Fibroblast of pulmonary artery (primary cell): ENCODE measurements around the gene PRICKLE2.

Experiments
- DNase-seq: peaks from one replicate; pipeline ENCODE4 v3.0.0-alpha.2; 2010; ENCODE audit warnings: low read depth
- H3K4me3 ChIP-seq: replicated peaks from 2 replicates; pipeline ENCODE4 v1.5.1; 2011; ENCODE audit warnings: low read depth, mild to moderate bottlenecking, control low read depth, low read length, moderate library complexity
- TF ChIP-seq, protein P1 (sequence below): IDR thresholded peaks from 2 replicates; pipeline ENCODE4 v1.5.1; 2011; ENCODE audit warnings: mild to moderate bottlenecking, control low read depth, low read length, inconsistent platforms; ENCODE audit errors: missing control alignments

Gene PRICKLE2

DNA sequence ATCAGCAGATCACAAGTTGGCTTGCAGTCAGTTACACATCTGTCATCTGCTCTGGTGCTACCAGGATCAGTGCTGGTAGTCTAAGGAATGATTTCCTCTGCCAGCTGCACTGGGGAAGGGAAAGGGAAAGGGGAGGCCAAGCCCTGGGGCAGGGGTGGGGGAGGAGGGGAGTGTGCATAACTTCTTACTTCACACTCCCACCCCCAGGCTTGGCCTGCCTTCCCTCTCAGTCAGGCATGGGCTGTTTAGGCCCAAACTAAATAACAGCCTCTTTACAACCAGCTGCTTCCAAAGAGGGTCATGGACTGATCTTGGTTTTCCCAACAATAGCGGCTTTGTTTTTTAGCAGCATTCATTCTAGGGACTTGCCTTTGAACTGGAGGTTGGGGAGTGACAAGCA is 115.8 kb downstream of the PRICKLE2 start:
- H3K4me3 ChIP-seq = no peak overlapping the region
- DNase-seq = no peak

DNA sequence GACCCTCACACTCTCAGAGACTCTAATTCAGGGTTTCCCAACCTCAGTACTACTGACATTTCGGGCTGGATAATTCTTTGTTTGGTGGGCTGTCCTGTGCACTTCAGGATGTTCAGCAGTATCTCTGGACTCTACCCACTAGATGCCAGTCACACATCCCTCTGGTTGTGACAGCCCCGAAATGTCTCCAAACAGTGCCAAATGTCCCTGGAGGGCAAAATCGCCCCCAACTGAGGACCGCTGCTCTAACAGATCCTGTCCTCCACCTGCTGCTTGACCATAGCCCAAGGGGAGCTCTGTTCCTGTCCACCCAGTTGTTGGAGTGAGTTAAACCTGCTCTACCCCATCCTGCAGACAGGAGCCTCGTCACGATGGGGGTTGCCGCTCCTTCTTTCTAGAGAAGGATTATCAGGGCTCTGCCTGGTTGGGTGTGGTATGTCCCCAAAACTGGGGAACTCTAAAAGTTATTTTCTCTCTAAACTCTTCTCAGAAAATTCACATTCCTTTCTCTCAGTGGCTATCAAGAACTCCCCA is 116.4 kb downstream of the PRICKLE2 start:
- TF ChIP-seq, protein P1, sequence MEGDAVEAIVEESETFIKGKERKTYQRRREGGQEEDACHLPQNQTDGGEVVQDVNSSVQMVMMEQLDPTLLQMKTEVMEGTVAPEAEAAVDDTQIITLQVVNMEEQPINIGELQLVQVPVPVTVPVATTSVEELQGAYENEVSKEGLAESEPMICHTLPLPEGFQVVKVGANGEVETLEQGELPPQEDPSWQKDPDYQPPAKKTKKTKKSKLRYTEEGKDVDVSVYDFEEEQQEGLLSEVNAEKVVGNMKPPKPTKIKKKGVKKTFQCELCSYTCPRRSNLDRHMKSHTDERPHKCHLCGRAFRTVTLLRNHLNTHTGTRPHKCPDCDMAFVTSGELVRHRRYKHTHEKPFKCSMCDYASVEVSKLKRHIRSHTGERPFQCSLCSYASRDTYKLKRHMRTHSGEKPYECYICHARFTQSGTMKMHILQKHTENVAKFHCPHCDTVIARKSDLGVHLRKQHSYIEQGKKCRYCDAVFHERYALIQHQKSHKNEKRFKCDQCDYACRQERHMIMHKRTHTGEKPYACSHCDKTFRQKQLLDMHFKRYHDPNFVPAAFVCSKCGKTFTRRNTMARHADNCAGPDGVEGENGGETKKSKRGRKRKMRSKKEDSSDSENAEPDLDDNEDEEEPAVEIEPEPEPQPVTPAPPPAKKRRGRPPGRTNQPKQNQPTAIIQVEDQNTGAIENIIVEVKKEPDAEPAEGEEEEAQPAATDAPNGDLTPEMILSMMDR = no peak
- DNase-seq = no peak

More for the DNA sequence above, 115.8 kb downstream of the PRICKLE2 start:
- TF ChIP-seq, protein P1 = no peak

DNA sequence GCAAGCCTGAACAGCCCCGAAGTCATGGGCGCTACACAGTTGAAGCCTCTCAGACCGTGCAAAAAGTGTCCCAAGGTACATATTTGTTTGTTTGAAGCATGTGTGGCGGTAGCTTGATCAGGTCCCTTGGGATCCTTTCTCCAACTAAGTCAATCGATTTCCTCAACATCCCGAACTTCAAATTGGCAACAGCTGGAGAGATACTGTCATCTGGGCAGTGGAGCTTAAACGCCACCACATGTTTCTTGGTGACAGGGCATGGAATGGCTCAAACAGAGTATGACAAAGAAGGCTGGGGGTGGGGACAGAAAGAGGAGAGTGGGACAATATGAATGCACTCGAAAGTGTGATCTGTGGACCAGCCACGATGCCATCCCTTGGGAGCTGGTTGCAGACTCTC is 117.0 kb downstream of the PRICKLE2 start:
- TF ChIP-seq, protein P1 = no peak
- no peak overlapping the region for H3K4me3 ChIP-seq
- DNase-seq = no peak

More for the DNA sequence above, 116.4 kb downstream of the PRICKLE2 start:
- H3K4me3 ChIP-seq = no peak overlapping the region

DNA sequence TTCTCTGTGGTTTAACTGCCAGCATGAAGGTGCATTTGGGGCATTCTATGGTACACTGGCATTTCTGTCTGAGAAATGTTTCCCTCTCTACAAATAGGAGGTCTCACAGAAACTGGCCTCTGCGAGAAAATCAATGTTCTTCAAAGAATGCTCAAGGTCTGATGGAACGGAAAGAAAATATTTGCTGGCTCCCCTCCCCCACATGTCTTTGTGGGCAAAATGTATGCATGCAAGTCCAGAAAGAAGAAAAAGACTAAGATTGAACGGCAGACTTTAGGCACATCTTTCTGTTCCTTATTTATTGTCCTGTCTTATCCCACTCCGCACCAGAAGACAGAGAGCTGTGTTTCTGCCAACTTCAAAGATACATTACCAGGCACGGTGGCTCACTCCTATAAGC is 118.1 kb downstream of the PRICKLE2 start:
- TF ChIP-seq, protein P1 = no peak
- DNase-seq = no peak
- no peak overlapping the region for H3K4me3 ChIP-seq

DNA sequence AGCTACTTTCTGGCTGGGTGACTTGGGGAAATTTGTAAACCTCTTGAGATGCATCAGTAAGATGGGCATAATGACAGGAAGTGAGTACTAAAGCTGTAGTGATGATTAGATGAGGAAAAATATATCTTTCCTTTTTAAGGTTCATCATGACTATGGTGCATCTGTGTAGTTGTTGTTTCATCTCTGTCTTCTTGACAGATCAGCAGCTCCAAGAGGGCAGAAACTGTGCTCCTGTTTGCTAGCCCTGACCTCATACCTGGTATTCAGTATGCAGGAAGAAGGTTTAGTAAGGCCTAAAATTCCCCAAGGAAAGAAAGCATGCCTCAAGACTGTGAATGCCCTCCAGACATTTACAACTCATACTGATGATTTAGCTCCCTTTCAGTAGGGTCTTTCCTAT is 119.5 kb downstream of the PRICKLE2 start:
- no peak for DNase-seq
- H3K4me3 ChIP-seq = no peak overlapping the region
- TF ChIP-seq, protein P1 = no peak

DNA sequence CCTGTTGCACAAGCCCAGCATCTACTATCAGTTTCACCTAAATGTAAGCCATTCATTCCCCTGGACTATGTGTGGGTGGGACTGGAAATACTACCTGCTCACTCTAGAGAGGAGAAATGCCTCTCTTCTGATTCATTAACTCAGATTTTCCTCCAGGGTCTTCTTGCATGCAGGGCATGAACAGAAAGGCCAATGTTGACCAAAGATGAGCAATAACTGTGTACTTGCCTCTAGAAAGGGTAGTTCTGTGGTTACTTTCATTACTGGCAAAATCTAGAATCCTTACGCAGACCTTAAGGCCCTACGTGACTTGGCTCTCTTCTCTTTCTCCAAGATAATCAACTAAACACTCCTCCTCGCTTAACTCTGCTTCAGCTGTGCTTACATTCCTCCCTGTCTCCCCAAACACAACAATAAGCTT is 120.6 kb downstream of the PRICKLE2 start:
- no peak overlapping the region for H3K4me3 ChIP-seq
- DNase-seq = no peak
- TF ChIP-seq, protein P1 = no peak

DNA sequence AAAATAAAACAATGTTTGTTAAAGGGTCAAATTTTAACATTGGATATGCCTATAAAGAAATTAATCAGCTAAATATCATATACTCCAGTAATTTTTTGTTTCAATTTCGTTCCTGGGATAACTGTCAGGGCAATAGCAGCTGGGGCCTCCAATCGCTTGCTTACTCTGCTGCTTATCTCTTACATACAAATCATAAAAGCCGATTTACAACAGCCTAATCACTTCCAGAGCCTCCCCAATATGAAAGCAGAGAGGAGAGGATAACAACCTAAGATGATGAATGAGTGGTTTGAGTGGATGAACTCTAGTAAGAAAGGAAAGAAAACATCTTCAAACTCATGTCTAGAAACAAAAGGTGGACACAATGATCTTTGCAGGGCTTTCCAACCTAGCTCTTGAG is 121.3 kb downstream of the PRICKLE2 start:
- TF ChIP-seq, protein P1 = no peak
- H3K4me3 ChIP-seq = no peak overlapping the region
- no peak for DNase-seq
